HuH-7.5 (cell line): Measurements from ENCODE around the gene M1AP.

ENCODE experiments used
- DNase-seq: peaks from one replicate; pipeline ENCODE4 v3.0.0; 2011; ENCODE audit warnings: low spot score

Gene M1AP

DNA sequence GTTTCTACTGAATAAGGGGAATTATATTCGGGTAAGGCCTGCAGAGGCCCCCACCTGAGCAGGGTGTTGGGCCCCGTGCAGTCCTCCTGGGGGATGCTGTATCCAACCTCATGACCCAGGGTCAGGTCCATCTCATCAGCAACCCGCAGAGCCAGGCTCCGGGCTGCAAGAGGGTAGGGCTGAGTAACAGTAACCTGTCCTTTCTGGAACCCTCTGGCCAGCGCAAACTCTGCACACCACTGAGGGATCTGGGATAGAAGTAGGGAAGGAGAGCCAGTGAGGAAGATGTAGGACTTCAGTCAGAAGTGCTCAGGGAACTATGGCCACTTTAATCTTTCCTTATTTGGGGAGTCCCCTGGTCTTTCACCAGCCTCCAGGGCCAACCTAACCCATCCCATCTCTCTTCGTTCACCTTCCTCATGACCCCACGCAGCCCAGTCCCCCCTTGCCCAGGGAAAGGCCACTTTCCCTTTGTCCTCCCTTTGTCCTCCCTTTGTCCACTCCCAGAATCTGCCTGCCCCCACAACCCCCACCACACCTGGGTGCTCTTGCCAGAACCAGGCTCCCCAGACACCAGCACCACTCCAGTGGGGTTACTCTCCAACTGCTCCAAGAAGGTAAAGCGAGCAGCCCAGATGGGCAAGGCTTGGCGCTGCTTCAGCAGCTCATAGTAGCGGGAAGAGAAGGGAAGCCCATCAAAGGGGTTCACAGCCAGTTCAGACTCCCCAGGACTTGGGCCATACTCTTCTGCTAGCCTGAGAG lies 123.0 kb downstream of the M1AP start:
- no peak for DNase-seq

DNA sequence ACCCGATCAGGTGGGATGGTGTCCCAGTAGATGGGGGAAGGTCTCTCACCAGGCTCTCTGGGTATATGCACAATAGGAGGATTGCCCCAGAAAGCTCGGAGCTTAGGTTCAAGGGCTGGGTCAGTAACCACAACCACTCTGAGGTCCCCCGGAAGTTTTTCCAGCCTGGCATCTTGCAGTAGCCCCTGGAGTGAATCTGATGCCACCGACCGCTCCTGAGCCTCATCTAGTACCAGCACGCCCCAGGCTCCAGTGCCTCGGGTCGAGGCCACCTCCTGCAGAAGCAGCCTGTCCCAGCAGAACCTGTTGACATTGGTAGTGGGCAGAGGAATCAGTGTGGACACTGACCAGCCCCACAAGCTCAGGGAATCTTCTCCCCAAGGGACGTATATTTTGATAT lies 124.1 kb downstream of the M1AP start:
- no peak for DNase-seq

DNA sequence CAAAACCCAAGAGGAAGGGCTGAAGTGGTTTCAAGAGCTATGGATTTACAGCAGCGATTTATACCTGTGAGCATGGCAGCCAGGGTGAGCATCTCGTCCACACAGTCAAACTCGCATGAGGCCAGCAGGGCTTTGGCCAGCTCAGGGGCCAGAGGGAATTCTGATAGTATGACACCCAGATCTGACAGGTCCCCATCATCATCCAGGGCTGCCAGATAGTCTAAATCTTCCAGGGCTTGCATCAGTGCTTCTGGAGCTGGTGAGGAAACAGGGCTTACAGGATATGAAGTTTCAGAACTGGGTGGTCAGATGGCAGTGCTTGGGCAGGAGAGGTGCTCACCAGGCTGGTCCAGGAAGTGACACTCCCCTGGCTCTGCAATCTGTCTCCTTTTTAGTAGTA lies 125.6 kb downstream of the M1AP start:
- no peak for DNase-seq

DNA sequence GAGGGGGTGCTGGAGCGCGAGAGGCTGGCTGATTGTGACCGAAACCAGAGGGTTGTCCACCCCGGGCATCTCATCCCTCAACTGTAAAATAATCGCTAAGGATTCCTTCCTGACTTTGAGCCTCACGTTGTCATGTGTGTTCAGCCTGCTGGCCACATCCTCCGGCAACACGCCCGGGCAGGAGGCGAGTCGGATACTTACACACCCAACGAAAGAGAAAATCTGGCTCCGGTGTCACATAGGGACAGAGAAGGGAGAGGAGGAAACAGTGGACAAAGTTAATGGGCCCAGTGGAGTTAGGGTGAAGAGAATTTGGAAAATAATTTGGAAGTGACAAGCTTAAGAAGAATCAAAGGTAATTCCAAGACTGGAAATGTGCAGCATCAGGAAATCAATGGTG lies 131.5 kb downstream of the M1AP start:
- no peak for DNase-seq

DNA sequence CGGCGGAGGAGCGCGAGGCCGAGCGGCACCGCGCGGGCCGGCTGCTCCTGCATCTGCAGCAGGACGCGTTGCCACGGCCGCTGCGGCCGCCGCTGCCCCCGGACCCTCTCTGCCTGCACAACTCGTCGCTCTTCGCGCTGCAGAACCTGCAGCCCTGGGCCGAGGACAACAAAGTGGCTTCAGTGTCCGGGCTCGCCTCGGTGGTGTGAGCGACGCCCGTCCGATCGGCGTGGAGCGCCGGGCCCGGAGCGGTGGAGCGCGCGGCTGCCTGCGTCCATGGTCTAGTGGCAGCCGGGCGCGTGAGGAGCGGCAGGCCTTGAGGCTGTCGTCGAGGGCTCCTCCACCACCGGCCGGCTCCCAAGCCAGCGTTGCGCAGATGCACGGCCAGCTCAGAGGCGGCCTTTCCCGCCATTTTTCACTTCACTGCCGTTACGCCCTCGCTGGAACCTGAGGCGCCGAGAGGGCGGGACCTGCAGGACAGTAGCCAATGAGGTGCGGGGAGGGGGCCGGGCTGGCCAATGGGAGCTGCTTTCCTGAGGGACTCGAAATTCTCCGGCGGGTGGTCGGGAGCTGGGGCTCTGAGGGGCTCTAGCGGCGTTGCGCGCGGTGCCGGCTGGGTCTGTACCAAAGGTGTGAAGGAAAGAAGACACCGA lies 132.0 kb downstream of the M1AP start:
- no peak for DNase-seq

DNA sequence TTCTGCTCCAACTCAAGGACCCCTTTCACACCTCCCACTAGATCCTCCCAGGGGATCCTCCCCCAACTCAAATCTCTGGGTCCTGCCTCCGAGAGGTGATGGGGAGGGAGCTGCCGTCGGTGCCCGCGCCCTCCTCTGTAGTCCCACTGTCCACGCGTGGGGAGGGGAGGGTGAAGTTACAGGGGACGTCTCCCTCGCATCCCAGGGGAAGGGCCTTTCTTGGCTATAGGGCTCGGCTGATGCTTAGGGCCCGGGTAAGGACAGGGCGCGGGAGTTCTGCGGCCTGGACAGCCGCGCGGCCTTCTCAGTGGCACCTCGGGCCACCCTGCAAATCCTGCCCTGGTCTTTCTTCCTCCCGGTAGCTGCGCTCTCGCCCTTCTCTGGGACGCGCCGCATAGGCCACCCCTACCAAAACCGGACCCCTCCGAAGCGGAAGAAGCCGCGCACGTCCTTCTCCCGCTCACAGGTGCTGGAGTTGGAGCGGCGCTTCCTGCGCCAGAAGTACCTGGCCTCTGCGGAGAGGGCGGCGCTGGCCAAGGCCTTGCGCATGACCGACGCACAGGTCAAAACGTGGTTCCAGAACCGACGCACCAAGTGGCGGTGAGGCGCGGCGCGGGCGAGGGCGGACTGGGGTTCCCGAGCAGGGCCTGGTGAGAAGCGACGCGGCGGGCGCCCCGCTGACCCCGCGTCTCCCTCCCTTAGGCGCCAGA lies 132.7 kb downstream of the M1AP start:
- DNase-seq, result no peak

DNA sequence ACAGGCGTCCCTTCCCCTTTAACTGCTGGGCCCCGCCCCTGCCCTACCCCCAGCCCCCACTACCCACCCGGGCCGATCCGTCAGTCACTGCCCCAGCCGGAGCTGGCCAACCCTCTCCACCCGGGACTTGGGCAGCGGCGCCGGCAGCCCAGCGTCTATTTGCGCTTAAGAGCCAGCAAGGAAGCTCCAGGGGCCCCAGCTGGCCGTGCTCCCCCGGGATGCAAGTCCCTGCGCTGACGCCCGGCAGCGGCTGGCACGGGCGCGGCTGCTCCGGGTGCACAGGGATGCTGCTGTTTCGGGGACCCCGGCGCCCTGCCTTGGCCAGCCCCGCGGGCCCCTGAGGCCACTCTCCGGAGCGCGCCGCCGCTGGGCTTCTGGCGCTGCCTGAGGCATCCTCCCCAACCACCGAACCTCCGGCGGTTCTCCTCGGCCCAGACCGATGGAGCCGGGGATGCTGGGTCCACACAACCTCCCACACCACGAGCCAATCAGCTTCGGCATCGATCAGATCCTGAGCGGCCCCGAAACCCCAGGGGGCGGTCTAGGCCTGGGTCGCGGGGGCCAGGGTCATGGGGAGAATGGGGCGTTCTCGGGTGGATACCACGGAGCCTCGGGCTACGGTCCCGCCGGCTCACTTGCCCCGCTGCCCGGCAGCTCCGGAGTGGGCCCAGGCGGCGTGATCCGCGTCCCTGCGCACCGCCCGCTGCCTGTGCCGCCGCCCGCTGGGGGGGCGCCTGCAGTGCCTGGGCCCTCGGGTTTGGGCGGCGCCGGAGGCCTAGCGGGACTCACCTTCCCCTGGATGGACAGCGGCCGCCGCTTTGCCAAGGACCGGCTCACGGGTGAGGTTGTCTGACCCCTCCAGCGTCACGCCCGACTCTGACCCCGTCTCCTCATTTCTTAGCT lies 133.5 kb downstream of the M1AP start, which contains the start of gene TLX2:
Gene TLX2 (plus strand): TSS at position 83 of the 903 bp plus-strand sequence. CDS start 357 bp downstream, at position 440.
- DNase-seq, result no peak

DNA sequence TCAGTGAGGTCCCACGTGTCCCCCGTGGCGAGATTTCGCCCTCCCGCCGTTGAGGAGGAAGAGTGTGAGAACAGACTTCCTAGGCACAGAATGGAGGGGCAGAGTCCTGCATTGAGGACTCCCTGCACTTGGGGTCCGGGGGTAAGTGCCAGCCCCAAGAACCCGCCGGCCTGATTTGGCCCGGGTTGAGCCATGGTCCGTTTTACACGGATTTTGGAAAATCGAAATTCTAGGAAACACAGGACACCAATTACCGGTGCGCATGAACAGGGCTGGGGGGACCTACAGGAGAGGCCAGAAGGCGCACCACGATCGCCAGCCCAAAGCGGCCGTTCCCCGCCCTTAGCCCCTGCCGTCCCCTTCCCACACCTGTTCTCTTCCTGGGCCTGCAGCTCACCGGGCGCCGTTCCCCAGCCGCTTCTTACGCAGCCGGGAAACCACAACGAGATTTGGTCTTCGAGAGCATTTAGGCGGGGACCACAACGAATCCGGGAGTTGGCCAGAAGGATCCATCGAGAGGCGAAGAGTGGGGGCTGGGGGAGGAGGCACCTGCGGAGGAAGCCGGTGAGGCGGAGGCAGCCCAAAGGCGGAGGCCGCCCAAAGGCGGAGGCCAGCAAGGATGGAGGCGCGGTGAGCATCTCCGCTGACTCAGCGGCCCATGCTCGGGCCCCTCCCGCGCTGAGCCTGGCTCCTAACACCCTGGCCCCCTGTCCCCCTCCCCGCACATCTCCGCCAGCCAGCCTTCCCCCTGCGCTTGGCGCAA lies 134.3 kb downstream of the M1AP start:
- DNase-seq, result no peak

DNA sequence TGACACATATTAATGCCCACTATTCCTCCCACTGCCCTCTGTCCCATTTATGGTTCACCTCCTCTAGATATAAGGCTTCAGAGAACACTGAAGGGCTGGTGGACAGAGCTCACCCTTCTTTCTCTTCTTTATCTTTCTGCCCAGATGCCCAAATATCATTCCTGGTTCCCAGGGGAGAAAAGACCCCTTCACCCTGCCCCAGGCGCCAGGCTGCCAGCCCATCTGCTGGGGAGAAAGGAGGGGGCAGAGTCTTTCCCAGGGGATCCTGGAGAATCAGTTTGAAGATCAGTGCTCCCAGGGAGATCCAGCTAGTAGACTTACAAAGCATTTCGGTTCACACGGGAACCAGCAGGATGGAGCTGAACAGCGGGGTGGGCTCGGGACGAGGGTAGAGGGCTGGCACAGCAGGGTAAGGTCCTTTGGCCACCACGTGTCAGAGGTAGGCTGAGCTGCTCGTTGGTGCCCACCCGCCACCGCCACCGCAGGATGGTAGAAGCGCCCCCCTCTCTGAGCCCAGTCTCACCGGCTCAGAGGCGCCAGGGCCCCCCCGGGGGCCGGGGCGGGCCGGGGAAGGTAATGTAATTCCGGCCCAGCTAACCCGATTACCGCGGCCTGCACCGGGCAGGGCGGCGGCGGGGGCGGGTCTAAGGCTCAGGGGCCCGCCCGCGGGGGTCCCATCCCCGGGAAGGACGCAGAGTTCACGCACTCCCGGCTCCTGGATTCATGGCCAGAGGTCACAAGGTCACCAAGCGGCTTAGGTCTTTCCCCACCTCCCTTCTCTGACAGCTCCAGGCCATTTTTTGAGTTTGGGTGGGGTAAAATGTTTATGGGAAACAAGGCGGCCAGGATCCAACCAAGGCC lies 135.2 kb downstream of the M1AP start:
- DNase-seq, result no peak

DNA sequence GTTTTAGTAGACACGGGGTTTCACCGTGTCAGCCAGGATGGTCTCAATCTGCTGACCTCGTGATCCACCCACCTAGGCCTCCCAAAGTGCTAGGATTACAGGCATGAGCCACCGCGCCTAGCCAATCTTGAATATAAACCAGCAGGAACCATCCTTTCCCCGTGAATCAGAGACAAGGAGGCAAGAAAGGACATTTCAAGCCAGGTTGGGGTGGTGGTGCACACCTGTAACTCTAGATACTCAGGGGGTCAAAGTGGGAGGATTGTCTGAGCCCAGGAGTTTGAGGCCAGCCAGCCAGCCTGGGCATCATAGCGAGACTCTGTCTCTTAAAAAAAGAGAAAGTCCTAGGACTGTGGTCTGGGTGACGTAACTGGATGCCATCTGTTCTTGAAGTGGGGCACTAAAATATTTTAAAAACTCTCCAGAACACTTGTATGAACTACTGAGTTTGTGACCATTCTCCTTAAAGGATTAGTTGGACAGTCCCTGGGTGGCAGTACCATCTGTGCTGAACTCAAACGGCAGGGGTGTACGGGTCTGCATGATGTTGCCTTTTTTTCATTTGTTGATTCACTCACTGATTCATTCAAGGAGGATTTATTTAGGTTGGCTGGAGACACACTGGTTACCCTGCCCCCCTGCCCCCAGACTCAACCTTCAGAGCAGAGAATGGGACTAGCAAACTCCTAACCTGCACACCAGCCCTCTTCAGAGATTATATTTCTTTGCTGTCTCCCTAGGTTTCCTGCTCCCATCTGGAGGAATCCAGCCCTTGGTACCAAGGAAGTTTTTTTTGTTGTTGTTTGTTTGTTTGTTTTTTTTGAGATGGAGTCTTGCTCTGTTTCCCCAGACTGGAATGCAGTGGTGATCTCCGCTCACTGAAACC lies 136.8 kb downstream of the M1AP start:
- no peak for DNase-seq

DNA sequence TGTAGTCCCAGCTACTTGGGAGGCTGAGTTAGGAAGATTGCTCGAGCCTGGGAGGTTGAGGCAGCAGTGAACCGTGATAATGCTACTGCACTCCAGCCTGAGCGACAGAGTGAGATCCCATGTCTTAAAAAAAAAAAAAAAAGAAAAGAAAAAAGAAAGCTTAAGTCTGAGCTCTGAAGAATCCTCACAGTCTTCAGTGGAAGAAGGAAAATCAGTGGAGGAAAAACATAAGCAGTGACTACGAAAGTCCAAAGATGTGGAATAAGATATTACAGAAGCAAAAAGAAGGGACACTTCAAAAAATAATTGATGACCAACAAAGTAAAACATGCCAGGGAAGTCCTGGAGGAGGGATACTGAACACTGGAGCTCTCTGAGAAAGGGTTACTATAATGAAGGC lies 137.9 kb downstream of the M1AP start:
- no peak for DNase-seq

DNA sequence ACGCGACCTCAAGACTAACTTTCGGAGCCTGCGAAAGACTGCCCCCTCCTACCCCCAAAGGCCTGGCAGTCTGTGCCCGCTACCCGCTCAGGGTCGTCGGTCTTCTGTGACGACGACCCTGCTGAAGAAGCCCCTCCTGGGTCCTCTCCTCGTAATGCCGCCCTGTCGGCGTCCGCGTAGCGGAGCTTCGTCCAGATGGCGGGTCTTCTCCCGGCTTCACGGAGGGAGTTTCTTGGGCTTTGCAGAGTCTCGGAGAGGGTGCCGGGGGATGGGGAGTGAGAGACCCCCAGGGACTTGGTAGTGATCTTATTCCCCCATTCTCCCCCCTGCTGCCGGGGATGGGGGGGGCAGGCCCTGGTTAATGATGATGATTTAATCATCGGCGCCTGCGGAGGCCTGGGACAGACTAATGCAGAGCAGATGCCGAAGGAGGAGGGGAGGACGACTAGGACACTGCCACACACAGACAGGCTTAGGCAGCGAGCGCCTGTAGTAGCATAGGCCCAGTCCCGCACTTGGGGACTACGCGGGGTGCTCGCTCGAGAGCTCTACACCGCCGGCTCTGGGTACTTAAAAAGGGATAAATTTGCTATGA lies 140.1 kb downstream of the M1AP start:
- DNase-seq, result no peak
